ENCODE results near the gene ADRA2C.

DNA sequence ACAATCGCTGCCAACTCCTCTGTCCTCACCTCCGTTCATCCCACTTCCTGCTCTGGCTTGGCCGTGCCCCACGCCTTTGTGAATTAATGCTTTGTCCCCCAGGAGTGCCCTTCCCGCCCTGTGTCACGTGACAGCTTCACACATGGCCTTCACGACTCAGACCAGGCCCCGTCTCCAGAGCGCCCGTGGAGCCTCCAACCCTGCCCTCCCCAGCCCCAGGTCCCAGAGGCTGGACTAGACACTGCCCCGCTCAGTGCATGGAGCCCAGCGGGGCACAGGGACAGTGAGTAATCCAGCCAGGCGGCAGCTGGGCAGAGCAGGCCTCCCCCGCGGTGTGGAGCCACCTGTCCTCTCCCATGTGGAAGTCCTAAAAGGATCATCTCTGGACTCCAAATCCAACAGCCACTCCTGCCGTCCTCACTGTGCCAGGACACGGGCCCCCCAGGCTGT lies 7.4 kb downstream of the ADRA2C start:
- TF ChIP-seq, protein P1, sequence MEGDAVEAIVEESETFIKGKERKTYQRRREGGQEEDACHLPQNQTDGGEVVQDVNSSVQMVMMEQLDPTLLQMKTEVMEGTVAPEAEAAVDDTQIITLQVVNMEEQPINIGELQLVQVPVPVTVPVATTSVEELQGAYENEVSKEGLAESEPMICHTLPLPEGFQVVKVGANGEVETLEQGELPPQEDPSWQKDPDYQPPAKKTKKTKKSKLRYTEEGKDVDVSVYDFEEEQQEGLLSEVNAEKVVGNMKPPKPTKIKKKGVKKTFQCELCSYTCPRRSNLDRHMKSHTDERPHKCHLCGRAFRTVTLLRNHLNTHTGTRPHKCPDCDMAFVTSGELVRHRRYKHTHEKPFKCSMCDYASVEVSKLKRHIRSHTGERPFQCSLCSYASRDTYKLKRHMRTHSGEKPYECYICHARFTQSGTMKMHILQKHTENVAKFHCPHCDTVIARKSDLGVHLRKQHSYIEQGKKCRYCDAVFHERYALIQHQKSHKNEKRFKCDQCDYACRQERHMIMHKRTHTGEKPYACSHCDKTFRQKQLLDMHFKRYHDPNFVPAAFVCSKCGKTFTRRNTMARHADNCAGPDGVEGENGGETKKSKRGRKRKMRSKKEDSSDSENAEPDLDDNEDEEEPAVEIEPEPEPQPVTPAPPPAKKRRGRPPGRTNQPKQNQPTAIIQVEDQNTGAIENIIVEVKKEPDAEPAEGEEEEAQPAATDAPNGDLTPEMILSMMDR (IDR thresholded peaks at IDR 0.05): no peak
- no peak for TF ChIP-seq POLR2A (IDR thresholded peaks at IDR 0.05)

Measured in adrenal gland (tissue), 5 donors.